ENCODE data around the gene CNTN2. TPM values are rescaled to one million over a fixed set of nuclear protein-coding genes. Genes with fewer than 3 reads are reported as not detected.

CNTN2 gene
- total and polyA plus RNA-seq, 4 donors, result 0.01 to 0.48 (median 0.07) TPM

GRCh38 chr1:205095422-205095821, 52.4 kb downstream of the CNTN2 start:
- Histone ChIP-seq H3K9me3 (ENCODE audit: control insufficient read depth in 4 of 4, insufficient read depth in 3 of 4, low read length in 3 of 4) (no peaks in the 10 kb centered on the region), H3K4me3 (no peak overlapping the region), H3K27me3 (ENCODE audit: control insufficient read depth in 3 of 3, insufficient read depth in 3 of 3, low read length in 2 of 3) (no peaks in the 10 kb centered on the region), H3K27ac (ENCODE audit: low read depth in 1 of 2, low read length in 1 of 2) (no peak overlapping the region), H3K36me3 (ENCODE audit: control insufficient read depth in 4 of 4, insufficient read depth in 4 of 4, low read length in 4 of 4) (peaks cover 29 to 51% (median 44%) of the 10 kb centered on the region in 4 donors), H3K9ac (ENCODE audit: insufficient read depth in 1 of 2, low read length in 2 of 2) (no peak overlapping the region), H3K4me1 (ENCODE audit: control insufficient read depth in 5 of 5, insufficient read depth in 5 of 5, low read length in 5 of 5) (no peaks in the 10 kb centered on the region)
- no peak for TF ChIP-seq CTCF (IDR thresholded peaks at IDR 0.05; ENCODE audit: control extremely low read depth, extremely low read depth)
- ATAC-seq (ENCODE audit: insufficient read depth, low FRiP score) (no peak), DNase-seq (no peak)

GRCh38 chr1:205098242-205098641, 55.2 kb downstream of the CNTN2 start:
- no peak overlapping the region for H3K4me3 ChIP-seq
- DNase-seq, result no peak
- H3K27me3 ChIP-seq (ENCODE audit: control insufficient read depth in 3 of 3, insufficient read depth in 3 of 3, low read length in 2 of 3), result no peaks in the 10 kb centered on the region
- H3K36me3 ChIP-seq (ENCODE audit: control insufficient read depth in 4 of 4, insufficient read depth in 4 of 4, low read length in 4 of 4), result peaks cover 30 to 56% (median 48%) of the 10 kb centered on the region in 4 donors
- H3K27ac ChIP-seq (ENCODE audit: low read depth in 1 of 2, low read length in 1 of 2), result no peak overlapping the region
- no peaks in the 10 kb centered on the region for H3K9me3 ChIP-seq (ENCODE audit: control insufficient read depth in 4 of 4, insufficient read depth in 3 of 4, low read length in 3 of 4)
- no peak overlapping the region for H3K9ac ChIP-seq (ENCODE audit: insufficient read depth in 1 of 2, low read length in 2 of 2)
- H3K4me1 ChIP-seq (ENCODE audit: control insufficient read depth in 5 of 5, insufficient read depth in 5 of 5, low read length in 5 of 5), result no peaks in the 10 kb centered on the region
- no peak for TF ChIP-seq CTCF (IDR thresholded peaks at IDR 0.05; ENCODE audit: control extremely low read depth, extremely low read depth)
- no peak for ATAC-seq (ENCODE audit: insufficient read depth, low FRiP score)

- no peak for DNase-seq
- Histone ChIP-seq H3K4me3 (no peak overlapping the region), H3K27me3 (ENCODE audit: control insufficient read depth in 3 of 3, insufficient read depth in 3 of 3, low read length in 2 of 3) (no peaks in the 10 kb centered on the region), H3K36me3 (ENCODE audit: control insufficient read depth in 4 of 4, insufficient read depth in 4 of 4, low read length in 4 of 4) (peaks cover 22 to 46% (median 42%) of the 10 kb centered on the region in 4 donors), H3K9ac (ENCODE audit: insufficient read depth in 1 of 2, low read length in 2 of 2) (no peak overlapping the region), H3K9me3 (ENCODE audit: control insufficient read depth in 4 of 4, insufficient read depth in 3 of 4, low read length in 3 of 4) (no peaks in the 10 kb centered on the region), H3K27ac (ENCODE audit: low read depth in 1 of 2, low read length in 1 of 2) (no peak overlapping the region), H3K4me1 (ENCODE audit: control insufficient read depth in 5 of 5, insufficient read depth in 5 of 5, low read length in 5 of 5) (no peaks in the 10 kb centered on the region)
- TF ChIP-seq CTCF (IDR thresholded peaks at IDR 0.05; ENCODE audit: control extremely low read depth, extremely low read depth), result no peak
- ATAC-seq (ENCODE audit: insufficient read depth, low FRiP score), result no peak
- WGBS, 2 donors, result 96 to 99% methylated on average over 3 of the region's 3 CpGs
Measured at GRCh38 chr1:205102404-205102803, 59.4 kb downstream of the CNTN2 start.

GRCh38 chr1:205107327-205107726, 64.3 kb downstream of the CNTN2 start:
- peaks cover 13 to 28% (median 19%) of the 10 kb centered on the region in 4 donors for H3K36me3 ChIP-seq (ENCODE audit: control insufficient read depth in 4 of 4, insufficient read depth in 4 of 4, low read length in 4 of 4)
- no peaks in the 10 kb centered on the region for H3K9me3 ChIP-seq (ENCODE audit: control insufficient read depth in 4 of 4, insufficient read depth in 3 of 4, low read length in 3 of 4)
- no peak overlapping the region for H3K4me3 ChIP-seq
- H3K9ac ChIP-seq (ENCODE audit: insufficient read depth in 1 of 2, low read length in 2 of 2), result no peak overlapping the region
- TF ChIP-seq CTCF (IDR thresholded peaks at IDR 0.05; ENCODE audit: control extremely low read depth, extremely low read depth), result no peak
- ATAC-seq (ENCODE audit: insufficient read depth, low FRiP score), result no peak
- no peaks in the 10 kb centered on the region for H3K27me3 ChIP-seq (ENCODE audit: control insufficient read depth in 3 of 3, insufficient read depth in 3 of 3, low read length in 2 of 3)
- no peaks in the 10 kb centered on the region for H3K4me1 ChIP-seq (ENCODE audit: control insufficient read depth in 5 of 5, insufficient read depth in 5 of 5, low read length in 5 of 5)
- no peak for DNase-seq
- 86 to 92% methylated on average over 4 of the region's 4 CpGs for WGBS, 2 donors
- no peak overlapping the region for H3K27ac ChIP-seq (ENCODE audit: low read depth in 1 of 2, low read length in 1 of 2)

All from lung (tissue), 12 donors.